ENCODE data around the gene EBF3. TPM values are rescaled to one million over a fixed set of nuclear protein-coding genes. Genes with fewer than 3 reads are reported as not detected.

Gene EBF3
- total and polyA plus RNA-seq, 2 donors (not counting 3 experiments of a cell fraction or from before 2014, with no cell fraction given) = 0.92 to 2.7 TPM

GRCh38 chr10:129960481-129961156 lies 3.5 kb downstream of the EBF3 start:
- H4K20me1 ChIP-seq (replicated peaks; ENCODE audit: control insufficient read depth, extremely low read depth, insufficient read depth, low read length) = no peaks in the 10 kb centered on the region
- no peaks in the 10 kb centered on the region for H3K9me1 ChIP-seq (replicated peaks; ENCODE audit: control insufficient read depth, extremely low read depth, insufficient read depth, low read length)
- H3K79me2 ChIP-seq (ENCODE audit: control insufficient read depth, insufficient read depth, low read length) = no peaks in the 10 kb centered on the region
- no peaks in the 10 kb centered on the region for H3K9me3 ChIP-seq (replicated peaks; ENCODE audit: control insufficient read depth, insufficient read depth, low read length)
- H3K27me3 ChIP-seq (ENCODE audit: control insufficient read depth in 2 of 2, insufficient read depth in 2 of 2, low read length in 2 of 2) = peaks cover 47 to 77% of the 10 kb centered on the region in 2 experiments
- H2AFZ ChIP-seq (ENCODE audit: low read depth, low read length) = no peak overlapping the region
- no peak for DNase-seq (ENCODE audit: low read depth, low spot score)
- TF ChIP-seq MYC (IDR thresholded peaks at IDR 0.05; ENCODE audit: low read depth, low read length) (no peak), GATA2 (IDR thresholded peaks at IDR 0.05; ENCODE audit: insufficient read depth, insufficient read length, low read depth, low read length) (no peak), JUN (IDR thresholded peaks at IDR 0.05; ENCODE audit: borderline replicate concordance, insufficient read depth, insufficient read length, low read depth) (no peak), EZH2 (IDR thresholded peaks at IDR 0.05; ENCODE audit: borderline replicate concordance, low read depth, low read length, severe bottlenecking) (no peak), FOS (IDR thresholded peaks at IDR 0.05; ENCODE audit: borderline replicate concordance, insufficient read depth, low read length) (no peak), CTCF (IDR thresholded peaks at IDR 0.05; ENCODE audit: extremely low read depth in 1 of 2, insufficient read depth in 1 of 2, low read depth in 1 of 2, low read length in 2 of 2) (no peak), POLR2A (IDR thresholded peaks at IDR 0.05; ENCODE audit: low read depth, low read length) (no peak), POLR2AphosphoS5 (IDR thresholded peaks at IDR 0.05; ENCODE audit: insufficient read depth, low read depth, low read length) (no peak)
- intact Hi-C loops (cut with micrococcal nuclease) (loop anchor here (5.0 kb wide), 1 partner anchor 493 kb away; the partner anchor contains the start of gene MGMT), dilution Hi-C loops (cut with MboI; ENCODE audit: extremely low pct_ligation_motif_present, low sequenced_read_pairs) (no loop called here)
- CTCF ChIA-PET = interaction anchor here (1.0 kb wide), 1 partner anchor 1748 kb away, joined by 3 read pairs; no protein-coding TSS in a partner anchor
- no peak overlapping the region for H3K9ac ChIP-seq (replicated peaks; ENCODE audit: extremely low read depth, insufficient read depth, low read length)
- no TSS peak for BruUV-seq (replicated peaks)
- no peak overlapping the region for H3K4me3 ChIP-seq (replicated peaks in 1 of 3; ENCODE audit: insufficient read depth in 1 of 3, low read depth in 1 of 3, low read length in 3 of 3)
- peaks cover 9% of the 10 kb centered on the region for H3K4me1 ChIP-seq (ENCODE audit: control insufficient read depth, extremely low read depth, insufficient read depth, low read length)
- no peak overlapping the region for H3K4me2 ChIP-seq (ENCODE audit: insufficient read depth, low read length)
- no peak overlapping the region for H3K27ac ChIP-seq (ENCODE audit: insufficient read depth, low read depth, low read length)
- FAIRE-seq = no peak
- H3K36me3 ChIP-seq (ENCODE audit: control insufficient read depth in 2 of 2, extremely low read depth in 1 of 2, insufficient read depth in 2 of 2, low read length in 2 of 2) = no peaks in the 10 kb centered on the region
- POLR2A ChIA-PET = no interaction called here
